RCC 7860 (cell line): ENCODE measurements around the gene EIF5A2.
"Not testable (repeated sequence)": the region's sequence is repeated elsewhere in the genome, so short reads cannot be mapped to it uniquely, and the experiment has no call there.

Source experiments
- DNase-seq: peaks from one replicate; pipeline ENCODE4 v3.0.0-alpha.2; 2015; ENCODE audit warnings: low spot score
- FAIRE-seq: peaks from 2 replicates; lab custom pipeline; 2012; peaks lifted over from hg19 to GRCh38; lab: Jason Lieb, UNC

Gene EIF5A2

GRCh38 chr3:170908235-170909116 is at the start of gene EIF5A2:
TSS of gene EIF5A2 (minus strand) at chr3:170908637. CDS start at chr3:170907806, 831 bp downstream.
- DNase-seq (peak; percentile 92), FAIRE-seq (no peak)

GRCh38 chr3:170956647-170957046 is 48.2 kb upstream of the EIF5A2 start:
- DNase-seq: no peak
- peak; percentile 30 for FAIRE-seq

GRCh38 chr3:170953736-170954135 is 45.3 kb upstream of the EIF5A2 start:
- FAIRE-seq (no peak), DNase-seq (no peak)

- no peak for FAIRE-seq
- DNase-seq: no peak
Measured at GRCh38 chr3:170953229-170953628, 44.8 kb upstream of the EIF5A2 start.

- FAIRE-seq (no peak), DNase-seq (no peak)
Measured at GRCh38 chr3:170949211-170949610, 40.8 kb upstream of the EIF5A2 start.

- DNase-seq (no peak), FAIRE-seq (no peak)
Measured at GRCh38 chr3:170947018-170947769, 38.8 kb upstream of the EIF5A2 start.

- no peak for FAIRE-seq
- DNase-seq: no peak
Measured at GRCh38 chr3:170942011-170942410, 33.6 kb upstream of the EIF5A2 start.

- FAIRE-seq (no peak), DNase-seq (no peak)
Measured at GRCh38 chr3:170941551-170941950, 33.1 kb upstream of the EIF5A2 start.

GRCh38 chr3:170933039-170933438 is 24.6 kb upstream of the EIF5A2 start:
- not testable (repeated sequence) for DNase-seq, FAIRE-seq

- FAIRE-seq, DNase-seq: not testable (repeated sequence)
Measured at GRCh38 chr3:170923553-170923952, 15.1 kb upstream of the EIF5A2 start.

GRCh38 chr3:170918715-170919114 is 10.3 kb upstream of the EIF5A2 start:
- DNase-seq (no peak), FAIRE-seq (no peak)

- no peak for DNase-seq
- FAIRE-seq: no peak
Measured at GRCh38 chr3:170914690-170915089, 6.3 kb upstream of the EIF5A2 start.

GRCh38 chr3:170914212-170914611 is 5.8 kb upstream of the EIF5A2 start:
- FAIRE-seq: no peak
- no peak for DNase-seq

GRCh38 chr3:170911051-170911450 is 2.6 kb upstream of the EIF5A2 start:
- DNase-seq (no peak), FAIRE-seq (no peak)

- peak; percentile 40 for FAIRE-seq
Measured at GRCh38 chr3:170910542-170910941, 2.1 kb upstream of the EIF5A2 start.

GRCh38 chr3:170909129-170909903 is 879 bp upstream of the EIF5A2 start:
- peak; percentile 94 for FAIRE-seq
- DNase-seq: peak; percentile 97

More at GRCh38 chr3:170910542-170910941, 2.1 kb upstream of the EIF5A2 start:
- DNase-seq: peak; percentile 37

- FAIRE-seq (no peak), DNase-seq (no peak)
Measured at GRCh38 chr3:170907637-170908234, 701 bp downstream of the EIF5A2 start.

- FAIRE-seq: no peak
Measured at GRCh38 chr3:170905862-170906261, 2.6 kb downstream of the EIF5A2 start.

GRCh38 chr3:170903123-170903522 is 5.3 kb downstream of the EIF5A2 start:
- no peak for DNase-seq
- no peak for FAIRE-seq

More at GRCh38 chr3:170905862-170906261, 2.6 kb downstream of the EIF5A2 start:
- DNase-seq: no peak

GRCh38 chr3:170899455-170899854 is 9.0 kb downstream of the EIF5A2 start:
- FAIRE-seq (no peak), DNase-seq (no peak)
